ENCODE results near the gene SYNE1.
"Not testable (repeated sequence)": the region's sequence is repeated elsewhere in the genome, so short reads cannot be mapped to it uniquely, and the experiment has no call there.

- TF ChIP-seq, protein P1, sequence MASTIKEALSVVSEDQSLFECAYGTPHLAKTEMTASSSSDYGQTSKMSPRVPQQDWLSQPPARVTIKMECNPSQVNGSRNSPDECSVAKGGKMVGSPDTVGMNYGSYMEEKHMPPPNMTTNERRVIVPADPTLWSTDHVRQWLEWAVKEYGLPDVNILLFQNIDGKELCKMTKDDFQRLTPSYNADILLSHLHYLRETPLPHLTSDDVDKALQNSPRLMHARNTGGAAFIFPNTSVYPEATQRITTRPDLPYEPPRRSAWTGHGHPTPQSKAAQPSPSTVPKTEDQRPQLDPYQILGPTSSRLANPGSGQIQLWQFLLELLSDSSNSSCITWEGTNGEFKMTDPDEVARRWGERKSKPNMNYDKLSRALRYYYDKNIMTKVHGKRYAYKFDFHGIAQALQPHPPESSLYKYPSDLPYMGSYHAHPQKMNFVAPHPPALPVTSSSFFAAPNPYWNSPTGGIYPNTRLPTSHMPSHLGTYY (CRISPR knock-in tag; IDR thresholded peaks at IDR 0.05), result not testable (repeated sequence)
- TF ChIP-seq NR1H2 (CRISPR knock-in tag; IDR thresholded peaks at IDR 0.05); HMGXB4 (CRISPR knock-in tag; IDR thresholded peaks at IDR 0.05); NR2C2 (CRISPR knock-in tag; IDR thresholded peaks at IDR 0.05); ZNF512 (CRISPR knock-in tag; IDR thresholded peaks at IDR 0.05; ENCODE audit: borderline replicate concordance); ATF3 (CRISPR knock-in tag; conservative IDR thresholded peaks at IDR 0.05); JUN (CRISPR knock-in tag; IDR thresholded peaks at IDR 0.05); CREB1 (CRISPR knock-in tag; IDR thresholded peaks at IDR 0.05); ZNF317 (CRISPR knock-in tag; IDR thresholded peaks at IDR 0.05; ENCODE audit: borderline replicate concordance, low read depth); ELF4 (CRISPR knock-in tag; IDR thresholded peaks at IDR 0.05; ENCODE audit: low read depth); ETV6 (CRISPR knock-in tag; IDR thresholded peaks at IDR 0.05): not testable (repeated sequence)
- TF ChIP-seq, protein P2, sequence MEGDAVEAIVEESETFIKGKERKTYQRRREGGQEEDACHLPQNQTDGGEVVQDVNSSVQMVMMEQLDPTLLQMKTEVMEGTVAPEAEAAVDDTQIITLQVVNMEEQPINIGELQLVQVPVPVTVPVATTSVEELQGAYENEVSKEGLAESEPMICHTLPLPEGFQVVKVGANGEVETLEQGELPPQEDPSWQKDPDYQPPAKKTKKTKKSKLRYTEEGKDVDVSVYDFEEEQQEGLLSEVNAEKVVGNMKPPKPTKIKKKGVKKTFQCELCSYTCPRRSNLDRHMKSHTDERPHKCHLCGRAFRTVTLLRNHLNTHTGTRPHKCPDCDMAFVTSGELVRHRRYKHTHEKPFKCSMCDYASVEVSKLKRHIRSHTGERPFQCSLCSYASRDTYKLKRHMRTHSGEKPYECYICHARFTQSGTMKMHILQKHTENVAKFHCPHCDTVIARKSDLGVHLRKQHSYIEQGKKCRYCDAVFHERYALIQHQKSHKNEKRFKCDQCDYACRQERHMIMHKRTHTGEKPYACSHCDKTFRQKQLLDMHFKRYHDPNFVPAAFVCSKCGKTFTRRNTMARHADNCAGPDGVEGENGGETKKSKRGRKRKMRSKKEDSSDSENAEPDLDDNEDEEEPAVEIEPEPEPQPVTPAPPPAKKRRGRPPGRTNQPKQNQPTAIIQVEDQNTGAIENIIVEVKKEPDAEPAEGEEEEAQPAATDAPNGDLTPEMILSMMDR (IDR thresholded peaks at IDR 0.05), result not testable (repeated sequence)
- TF ChIP-seq, protein P3, sequence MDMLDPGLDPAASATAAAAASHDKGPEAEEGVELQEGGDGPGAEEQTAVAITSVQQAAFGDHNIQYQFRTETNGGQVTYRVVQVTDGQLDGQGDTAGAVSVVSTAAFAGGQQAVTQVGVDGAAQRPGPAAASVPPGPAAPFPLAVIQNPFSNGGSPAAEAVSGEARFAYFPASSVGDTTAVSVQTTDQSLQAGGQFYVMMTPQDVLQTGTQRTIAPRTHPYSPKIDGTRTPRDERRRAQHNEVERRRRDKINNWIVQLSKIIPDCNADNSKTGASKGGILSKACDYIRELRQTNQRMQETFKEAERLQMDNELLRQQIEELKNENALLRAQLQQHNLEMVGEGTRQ (CRISPR knock-in tag; IDR thresholded peaks at IDR 0.05), result not testable (repeated sequence)
- TF ChIP-seq, protein P4, sequence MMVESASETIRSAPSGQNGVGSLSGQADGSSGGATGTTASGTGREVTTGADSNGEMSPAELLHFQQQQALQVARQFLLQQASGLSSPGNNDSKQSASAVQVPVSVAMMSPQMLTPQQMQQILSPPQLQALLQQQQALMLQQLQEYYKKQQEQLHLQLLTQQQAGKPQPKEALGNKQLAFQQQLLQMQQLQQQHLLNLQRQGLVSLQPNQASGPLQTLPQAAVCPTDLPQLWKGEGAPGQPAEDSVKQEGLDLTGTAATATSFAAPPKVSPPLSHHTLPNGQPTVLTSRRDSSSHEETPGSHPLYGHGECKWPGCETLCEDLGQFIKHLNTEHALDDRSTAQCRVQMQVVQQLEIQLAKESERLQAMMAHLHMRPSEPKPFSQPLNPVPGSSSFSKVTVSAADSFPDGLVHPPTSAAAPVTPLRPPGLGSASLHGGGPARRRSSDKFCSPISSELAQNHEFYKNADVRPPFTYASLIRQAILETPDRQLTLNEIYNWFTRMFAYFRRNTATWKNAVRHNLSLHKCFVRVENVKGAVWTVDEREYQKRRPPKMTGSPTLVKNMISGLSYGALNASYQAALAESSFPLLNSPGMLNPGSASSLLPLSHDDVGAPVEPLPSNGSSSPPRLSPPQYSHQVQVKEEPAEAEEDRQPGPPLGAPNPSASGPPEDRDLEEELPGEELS (CRISPR knock-in tag; IDR thresholded peaks at IDR 0.05), result not testable (repeated sequence)
Observed at GRCh38 chr6:152646732-152647131, 9.6 kb upstream of the SYNE1 start.

All from WTC11 (cell line).